ENCODE results near the gene PEAK3.

Gene PEAK3, protein sequence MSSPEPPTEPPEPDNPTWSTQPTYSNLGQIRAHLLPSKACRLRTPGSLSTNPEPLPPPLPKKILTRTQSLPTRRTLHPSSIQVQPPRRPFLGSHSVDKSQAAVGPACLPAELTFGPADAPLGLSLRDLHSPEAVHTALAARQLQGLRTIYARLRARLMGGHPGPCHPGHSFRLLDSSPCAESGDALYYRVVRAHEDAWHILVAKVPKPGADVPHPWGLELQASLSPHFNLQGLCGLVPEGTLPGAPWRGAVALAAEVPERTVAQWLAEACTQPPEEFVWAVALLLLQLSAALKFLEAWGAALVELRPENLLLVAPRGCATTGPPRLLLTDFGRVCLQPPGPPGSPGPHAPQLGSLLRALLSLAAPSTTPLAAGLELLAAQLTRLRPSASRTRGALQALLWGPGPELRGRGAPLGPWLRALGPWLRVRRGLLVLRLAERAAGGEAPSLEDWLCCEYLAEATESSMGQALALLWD

DNA sequence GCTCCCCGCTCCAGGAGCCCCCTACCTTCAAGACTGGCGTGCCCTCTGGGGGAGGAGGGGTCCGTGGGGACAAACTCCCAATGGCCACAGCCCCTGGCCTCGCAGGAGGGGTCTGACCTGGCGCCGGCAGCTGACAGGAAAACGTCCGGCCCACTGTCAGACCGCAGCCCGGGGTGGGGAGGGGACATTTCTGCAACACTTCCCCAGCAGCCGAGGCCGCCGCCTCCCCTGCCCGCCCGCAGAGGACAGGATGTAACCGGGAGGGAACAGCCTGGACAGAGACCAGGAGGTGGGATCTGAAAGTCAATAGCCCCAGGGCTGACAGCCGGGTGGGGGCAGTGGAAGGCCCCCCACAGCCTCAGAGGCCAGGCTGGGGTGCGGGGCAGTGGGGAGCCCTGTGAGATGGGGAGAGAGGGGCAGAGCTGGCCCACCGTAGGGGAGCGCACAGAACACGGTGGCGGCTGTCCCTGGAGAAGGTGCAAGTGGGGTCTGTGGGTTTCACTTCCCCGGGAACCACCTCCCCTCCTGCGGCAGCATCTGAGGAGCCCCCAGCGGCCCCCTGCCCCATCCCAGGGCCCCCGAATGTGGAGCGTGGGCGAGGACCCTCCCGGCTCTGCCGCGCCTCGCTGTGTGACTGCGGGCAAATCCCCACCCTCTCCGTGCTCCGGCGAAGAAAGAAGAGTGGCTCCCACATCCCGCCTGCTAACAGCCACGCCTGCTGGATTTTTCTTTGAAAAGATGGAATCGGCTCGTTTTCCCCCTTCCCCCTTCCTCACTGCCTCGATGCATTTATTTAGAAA lies at the start of gene PEAK3:
Gene PEAK3, minus strand, starts transcription at position 114 of the 800 bp plus-strand sequence. CDS start 1,244 bp downstream, outside the sequence.
- in situ Hi-C loops (cut with MboI; ENCODE audit: low sequenced_read_pairs): no loop called here

DNA sequence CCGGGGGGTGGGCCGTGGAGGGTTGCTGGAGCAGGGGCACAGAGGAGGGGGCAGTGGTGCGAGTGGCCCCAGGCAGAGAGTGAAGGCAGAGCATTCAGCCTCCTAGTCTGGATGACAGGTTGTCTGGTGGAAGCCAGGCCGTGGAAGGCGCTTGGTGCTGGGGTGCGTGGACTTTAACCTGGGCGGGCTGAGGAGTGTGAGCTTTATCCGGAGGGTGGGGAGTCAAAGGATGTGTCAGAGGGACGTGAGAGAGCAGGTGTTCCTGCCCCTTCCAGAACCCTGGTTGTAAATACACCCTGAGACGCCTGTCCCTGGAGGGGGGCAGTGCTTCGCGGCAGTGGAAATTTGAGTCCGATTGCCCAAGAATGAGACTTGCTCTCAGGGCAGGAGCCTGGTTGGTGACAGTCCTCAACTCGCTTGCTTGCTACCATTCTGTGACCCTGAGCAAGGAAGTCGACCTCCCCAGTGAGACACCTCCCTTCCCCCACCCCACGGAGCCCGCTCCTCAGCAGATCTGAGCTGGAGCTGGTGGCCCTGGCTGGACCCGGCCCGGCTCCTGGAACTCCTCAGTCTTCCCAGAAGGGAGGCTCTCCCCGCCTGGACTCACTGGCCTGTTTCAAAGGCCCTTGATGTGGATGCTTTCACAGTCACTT lies 48.8 kb upstream of the PEAK3 start:
- in situ Hi-C loops (cut with MboI; ENCODE audit: low sequenced_read_pairs): no loop called here

DNA sequence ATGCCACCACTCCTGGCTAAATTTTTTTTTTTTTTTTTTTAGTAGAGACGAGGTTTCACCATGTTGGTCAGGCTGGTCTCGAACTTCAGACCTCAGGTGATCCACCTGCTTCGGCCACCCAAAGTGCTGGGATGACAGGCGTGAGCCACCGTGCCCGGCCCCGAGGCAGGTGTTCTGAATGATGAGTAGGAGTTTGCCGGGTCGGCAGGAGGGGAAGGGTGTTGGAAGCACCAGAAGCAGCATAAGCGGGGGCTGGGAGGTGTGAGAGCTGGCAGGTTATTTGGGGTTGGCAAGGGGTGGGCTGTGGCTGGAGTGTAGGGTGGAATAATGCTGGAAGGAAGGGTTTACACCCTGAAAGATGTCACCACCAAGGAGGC lies 48.3 kb upstream of the PEAK3 start:
- in situ Hi-C loops (cut with MboI; ENCODE audit: low sequenced_read_pairs): no loop called here

DNA sequence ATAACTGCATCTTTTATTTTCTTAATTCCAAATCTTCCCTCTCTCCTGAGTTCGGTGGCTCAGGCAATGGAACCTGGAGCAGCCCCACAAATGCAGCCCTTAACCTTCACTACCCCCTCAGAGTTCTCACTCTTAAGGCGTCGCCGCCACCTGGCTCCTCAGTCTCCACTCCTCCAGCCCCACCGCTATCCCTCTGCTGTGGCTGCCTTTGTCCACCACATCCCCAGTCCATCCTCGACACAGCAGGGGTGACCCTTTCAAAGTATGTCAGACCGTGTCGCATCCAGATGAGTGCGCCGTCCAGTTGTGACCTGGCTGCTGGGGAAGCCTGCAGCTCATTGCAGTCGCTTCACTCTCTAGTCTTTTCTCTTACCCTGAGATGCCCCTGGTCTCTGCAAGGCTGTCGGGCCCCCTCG lies 47.5 kb upstream of the PEAK3 start:
- in situ Hi-C loops (cut with MboI; ENCODE audit: low sequenced_read_pairs): no loop called here

DNA sequence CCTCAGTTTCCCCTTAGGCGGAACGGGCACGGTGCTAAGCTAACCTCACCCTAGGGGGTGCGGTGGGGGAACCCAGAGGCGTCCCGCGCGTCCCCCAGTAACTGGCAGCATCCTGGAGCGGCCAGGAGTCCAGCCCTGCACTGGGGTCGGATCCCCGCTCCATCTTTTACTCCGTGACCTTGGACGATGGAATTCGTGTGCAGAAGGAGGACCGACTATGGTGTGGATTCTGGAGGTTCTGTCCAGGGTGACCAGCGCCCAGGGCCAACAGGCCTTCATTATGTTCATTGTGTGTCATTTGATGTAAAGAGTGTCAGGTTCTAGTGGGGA lies 47.1 kb upstream of the PEAK3 start:
- in situ Hi-C loops (cut with MboI; ENCODE audit: low sequenced_read_pairs): no loop called here

DNA sequence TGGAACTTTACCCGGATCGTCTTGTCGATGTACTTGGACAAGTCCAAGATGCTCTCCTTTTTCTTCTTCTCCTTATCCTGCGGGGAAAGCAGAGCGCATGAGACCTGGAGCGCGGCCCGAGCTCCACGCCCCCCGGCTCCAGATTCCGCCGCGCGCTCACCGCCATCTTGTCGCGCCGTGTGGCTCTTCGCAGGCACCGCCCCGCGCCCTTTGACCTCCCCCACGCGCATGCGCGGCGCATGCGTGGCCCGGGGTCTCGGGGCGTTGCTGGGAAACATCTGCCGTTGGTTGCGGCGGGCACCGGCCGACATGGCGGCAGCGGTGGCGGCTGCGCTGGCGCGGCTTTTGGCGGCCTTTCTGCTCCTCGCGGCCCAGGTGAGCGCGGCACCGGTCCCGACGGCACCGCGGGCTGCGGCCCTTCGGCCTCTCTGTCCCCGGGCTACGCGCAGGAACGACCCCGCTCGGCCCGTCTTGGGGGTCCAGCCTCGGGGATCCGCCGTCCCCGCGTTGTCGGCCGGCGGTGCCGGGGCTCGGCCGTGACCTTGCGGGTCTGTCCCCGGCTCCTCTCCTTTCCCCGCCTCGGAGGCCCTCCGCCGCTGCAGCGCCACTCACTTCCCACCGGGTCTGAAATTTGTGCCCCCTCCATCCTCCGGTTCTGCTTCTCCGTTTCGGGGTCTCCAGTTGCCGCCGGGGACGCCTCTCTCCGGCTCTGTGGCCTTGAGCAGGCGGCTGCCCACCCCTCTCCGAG lies 46.6 kb upstream of the PEAK3 start, which contains the start of the genes LSM7 and SPPL2B:
Gene LSM7, minus strand, starts transcription at position 186 of the 748 bp plus-strand sequence. Its CDS starts 20 bp downstream, at position 166.
Gene SPPL2B, plus strand, starts transcription at position 284 of the 748 bp plus-strand sequence. Its CDS starts 26 bp downstream, at position 310.
- in situ Hi-C loops (cut with MboI; ENCODE audit: low sequenced_read_pairs): no loop called here

DNA sequence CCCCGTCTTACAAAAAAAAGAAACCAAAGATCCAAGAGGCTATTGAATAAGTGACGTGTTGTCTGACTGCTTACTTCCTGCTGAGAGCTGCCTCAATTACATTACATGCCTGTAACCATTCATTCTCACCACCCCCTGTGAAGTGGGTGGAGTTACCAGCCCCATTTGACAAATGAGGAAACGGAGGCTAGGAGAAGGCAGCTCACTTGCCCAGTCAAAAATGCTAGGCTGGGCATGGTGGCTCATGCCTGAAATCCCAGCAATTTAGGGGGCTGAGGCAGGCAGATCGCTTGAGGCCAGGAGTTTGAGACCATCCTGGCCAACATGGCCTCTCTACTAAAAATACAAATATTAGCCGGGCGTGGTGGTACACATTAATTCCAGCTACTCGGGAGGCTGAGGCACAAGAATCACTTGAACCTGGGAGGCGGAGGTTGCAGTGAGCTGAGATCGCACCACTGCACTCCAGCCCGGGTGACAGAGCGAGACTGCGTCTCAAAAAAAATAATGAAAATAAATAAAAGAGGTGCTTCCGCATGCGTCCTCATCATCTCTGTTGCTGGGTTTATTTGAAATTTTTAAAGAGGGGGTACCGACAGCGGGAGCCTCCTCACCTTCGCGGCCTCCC lies 45.9 kb upstream of the PEAK3 start:
- in situ Hi-C loops (cut with MboI; ENCODE audit: low sequenced_read_pairs): no loop called here

DNA sequence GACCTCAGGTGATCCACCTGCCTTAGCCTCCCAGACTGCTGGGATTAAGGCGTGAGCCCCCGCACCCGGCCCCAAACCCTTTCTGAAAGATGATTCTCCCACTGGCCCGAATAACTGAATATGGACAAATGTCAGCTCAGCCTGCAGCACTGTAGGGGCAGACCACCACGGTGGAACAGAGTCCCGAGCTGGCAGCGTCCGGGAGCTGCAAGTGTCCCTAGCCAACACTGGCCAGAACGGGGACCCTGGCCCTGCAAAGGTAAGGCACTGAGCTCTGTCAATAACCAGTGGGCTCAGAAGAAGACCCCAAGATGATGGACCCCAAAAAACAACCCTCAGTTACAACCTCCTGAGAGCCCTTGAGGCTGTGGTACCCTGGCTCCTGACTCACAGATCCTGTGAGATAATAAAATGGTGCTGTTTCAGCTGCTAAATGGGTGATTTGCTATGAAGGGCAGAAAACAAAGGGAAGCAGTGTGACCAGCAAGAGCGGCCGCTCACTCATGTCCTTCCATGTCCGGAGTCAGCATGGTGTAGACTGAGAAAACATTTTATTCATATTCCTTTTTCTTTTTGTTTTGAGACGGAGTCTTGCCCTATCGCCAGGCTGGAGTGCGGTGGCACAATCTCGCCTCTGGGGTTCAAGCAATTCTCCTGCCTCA lies 44.9 kb upstream of the PEAK3 start:
- in situ Hi-C loops (cut with MboI; ENCODE audit: low sequenced_read_pairs): no loop called here

DNA sequence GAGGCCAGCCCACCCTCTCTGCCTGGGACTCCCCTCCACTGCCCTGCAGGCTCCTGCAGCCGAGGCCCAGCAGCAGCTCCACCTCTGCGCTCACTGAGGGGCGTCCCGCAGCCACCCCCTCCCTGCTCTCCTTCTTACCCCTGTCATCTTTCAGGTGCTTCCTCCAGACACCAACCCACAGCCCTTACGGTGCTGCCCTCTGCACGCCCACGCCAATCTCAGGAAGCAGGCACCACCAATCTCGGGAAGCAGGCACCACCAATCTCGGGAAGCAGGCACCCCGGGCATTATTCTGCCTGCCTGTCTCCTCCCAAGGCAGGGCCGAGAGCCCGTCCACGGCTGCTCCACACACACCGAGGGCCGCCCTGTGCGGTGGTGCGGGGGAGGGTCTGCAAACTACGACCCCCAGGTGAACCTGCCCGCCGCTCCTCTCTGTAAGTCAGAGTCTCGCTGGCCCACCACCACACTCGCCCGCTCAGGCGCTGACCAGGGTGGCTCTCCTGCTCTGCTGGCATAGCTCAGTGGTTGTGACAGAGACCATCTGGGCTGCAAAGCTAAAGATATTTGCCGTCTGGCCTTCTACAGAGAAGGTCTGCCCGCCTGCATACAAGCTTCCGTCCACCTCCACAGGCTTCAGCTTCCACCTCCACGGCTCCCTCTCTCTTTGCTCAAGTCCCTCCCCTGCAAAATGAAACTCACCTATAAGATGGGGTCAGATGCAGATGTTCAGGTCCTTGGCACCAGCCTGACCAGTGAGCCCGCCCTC lies 43.5 kb upstream of the PEAK3 start:
- in situ Hi-C loops (cut with MboI; ENCODE audit: low sequenced_read_pairs): no loop called here

DNA sequence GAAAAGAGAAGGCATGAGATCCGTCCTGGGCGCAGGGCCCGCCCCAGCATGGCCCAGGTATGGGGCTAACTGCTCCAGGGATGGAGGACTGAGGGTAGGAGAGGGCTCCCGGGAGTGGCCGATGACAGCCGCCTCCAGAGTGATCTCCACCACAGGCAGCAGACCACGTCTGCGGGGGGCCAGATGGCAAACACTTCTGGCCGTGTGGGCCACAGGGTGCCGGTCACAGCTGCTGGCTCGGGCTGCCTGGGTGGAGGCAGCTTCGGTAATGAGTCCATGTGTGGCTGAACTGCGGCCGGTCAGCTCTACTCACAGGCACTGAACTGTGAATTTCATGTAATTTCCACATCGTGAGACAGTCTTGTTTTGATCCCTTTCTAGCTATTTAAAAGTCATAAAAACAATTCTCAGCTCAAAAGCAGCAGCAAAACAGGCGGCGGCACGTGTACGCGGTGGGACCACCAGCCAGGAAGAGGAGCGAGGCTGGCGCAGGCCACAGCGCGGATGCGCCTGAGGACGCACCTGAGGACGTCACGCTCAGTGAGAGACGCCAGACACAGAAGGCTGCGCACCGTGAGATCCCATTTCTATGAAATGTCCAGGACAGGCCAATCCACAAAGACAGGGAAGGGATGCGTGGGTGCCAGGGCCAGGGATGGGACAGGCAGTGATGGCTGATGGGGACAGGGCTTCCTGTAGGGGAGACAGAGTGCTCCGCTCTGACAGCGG lies 42.4 kb upstream of the PEAK3 start:
- in situ Hi-C loops (cut with MboI; ENCODE audit: low sequenced_read_pairs): no loop called here

DNA sequence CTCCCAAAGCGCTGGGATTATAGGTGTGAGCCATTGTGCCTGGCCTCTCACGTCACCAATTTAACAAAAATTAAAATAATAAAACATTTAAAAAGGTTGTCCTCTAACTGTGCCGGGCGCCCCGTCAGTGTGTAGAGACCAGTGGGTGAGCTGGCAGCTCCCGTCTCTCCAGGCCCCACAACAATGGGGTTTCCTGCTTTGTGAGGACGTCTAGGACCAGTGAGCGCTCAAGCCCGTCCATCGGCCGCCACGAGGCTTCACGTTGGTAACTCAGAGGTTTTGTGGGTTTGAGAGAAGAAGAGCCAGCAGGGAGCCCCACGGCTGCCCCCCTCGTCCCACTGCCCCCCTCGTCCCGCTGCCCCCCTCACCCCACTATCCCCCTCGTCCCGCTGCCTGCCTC lies 41.7 kb upstream of the PEAK3 start:
- in situ Hi-C loops (cut with MboI; ENCODE audit: low sequenced_read_pairs): no loop called here

DNA sequence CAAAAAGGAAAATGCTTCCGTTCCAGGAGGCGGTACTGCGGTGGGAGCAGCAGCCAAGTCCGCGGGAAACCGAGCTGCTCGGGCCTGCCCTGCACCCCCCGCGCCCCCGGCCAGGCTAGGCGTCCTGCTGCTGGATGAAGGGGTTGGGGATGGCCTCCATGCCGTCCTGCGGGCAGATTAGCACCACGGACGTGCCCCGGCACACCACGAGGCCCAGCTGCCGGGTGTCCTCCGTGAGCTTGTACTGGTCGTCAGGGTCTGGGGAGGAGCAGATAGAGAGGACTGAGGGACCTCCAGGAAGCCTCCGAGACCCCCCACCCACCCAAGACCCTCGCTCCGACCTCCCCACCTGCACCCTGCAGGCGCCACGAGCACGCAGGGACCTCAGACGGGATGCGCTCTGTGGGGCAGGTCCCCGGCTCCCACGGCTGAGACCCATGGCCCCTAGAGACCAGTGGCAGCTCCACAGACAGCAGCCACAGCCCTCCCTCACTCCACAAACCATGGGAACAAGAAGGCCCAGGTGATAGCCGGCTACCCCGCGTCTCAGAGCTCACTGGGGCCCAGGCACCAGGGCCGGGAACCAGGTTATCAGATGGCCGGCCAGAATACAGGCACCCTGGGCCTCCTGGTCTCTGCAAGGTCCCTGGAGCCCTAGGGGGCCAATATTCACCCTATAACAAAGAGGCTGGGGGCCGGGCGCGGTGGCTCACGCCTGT lies 39.7 kb upstream of the PEAK3 start:
- in situ Hi-C loops (cut with MboI; ENCODE audit: low sequenced_read_pairs): no loop called here

DNA sequence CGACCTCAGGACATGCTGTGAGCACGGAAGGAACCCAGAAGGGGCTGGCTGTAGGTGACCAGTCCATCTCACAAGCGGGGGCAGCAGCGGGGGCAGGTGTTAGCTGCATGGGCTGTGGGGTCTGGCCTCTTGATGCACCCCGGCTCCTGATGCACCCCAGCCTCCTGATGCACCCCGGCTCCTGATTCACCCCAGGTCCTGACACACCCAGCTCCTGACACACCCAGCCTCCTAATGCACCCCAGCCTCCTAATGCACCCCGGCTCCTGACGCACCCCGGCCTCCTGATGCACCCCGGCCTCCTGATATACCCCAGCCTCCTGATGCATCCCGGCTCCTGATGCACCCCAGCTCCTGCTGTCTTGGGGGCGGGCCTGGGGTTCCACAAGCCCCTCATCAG lies 39.0 kb upstream of the PEAK3 start:
- in situ Hi-C loops (cut with MboI; ENCODE audit: low sequenced_read_pairs): no loop called here

DNA sequence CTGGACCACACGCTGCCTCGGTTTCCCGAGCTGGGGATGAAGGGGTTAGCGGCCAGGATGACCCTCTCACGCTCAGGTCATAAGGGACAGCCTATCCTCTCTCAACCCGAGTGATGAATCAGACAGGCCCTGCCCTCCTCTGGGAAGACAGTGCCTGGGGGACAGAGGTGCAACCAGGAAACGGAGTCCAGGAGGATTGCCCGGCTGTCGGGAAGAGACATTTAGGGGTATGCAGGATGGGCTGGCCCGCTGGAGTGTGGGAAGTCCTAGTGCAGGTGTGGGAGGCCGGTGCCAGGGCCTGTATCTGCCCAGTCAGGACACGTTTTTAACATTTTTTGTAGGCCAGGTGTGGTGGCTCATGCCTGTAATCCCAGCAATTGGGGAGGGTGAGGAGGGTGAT lies 38.1 kb upstream of the PEAK3 start:
- in situ Hi-C loops (cut with MboI; ENCODE audit: low sequenced_read_pairs): no loop called here

DNA sequence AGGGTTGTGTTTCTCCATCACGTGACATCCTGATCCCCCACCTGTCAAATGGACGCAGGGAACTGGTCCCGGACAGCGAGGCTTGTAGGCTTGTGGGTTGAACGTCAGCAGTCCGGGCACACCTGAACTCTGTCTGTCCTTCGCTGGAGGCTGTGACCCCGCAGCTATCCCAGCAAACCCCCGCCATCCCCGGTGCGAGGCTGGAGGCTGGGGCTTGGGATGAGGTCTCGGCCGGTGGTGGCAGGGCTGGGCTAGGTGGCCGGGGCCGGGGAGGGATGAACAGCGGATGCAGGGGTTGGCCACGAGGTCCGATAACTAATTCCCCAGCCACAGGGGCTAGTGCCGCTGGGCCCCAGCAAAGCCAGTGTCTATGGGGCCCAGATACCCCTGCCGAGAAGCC lies 37.6 kb upstream of the PEAK3 start:
- in situ Hi-C loops (cut with MboI; ENCODE audit: low sequenced_read_pairs): no loop called here

DNA sequence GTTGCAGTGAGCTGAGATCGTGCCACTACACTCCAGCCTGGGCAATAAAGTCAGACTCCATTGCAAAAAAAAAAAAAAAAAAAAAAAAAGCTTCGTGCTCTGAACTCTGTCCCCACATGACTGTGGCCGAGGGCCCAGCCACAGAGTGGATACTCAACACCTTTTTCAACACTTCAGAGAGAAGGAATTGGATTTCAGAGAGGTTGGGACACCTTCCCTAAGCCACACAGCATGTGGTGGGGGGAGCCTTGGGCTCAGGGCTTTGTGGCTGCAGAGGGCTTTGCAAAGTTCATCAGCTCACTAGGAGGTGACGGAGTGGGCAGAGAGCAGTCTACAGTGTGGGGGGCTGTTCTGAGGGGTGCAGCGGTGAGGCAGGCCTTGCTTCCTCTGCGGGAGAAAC lies 36.9 kb upstream of the PEAK3 start:
- in situ Hi-C loops (cut with MboI; ENCODE audit: low sequenced_read_pairs): no loop called here

DNA sequence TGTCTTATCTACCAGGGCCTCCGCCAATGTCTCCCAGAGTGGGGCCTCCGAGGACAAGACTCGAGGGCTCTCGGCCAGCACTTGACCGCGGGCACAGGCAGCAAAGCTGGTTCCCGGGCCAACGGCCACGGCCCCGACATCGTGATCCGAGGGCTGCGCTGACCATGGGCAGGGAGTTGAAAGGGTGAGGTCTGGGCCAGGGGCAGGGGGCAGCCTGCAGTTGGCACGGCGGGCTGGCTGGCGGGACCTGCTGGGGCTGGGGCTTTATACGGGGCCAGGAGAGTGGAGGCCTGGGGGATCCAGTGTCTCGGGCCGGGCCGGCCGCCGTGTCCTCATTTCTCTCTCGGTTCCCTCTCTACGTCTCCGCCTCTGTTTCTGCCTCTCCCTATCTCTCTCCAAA lies 35.8 kb upstream of the PEAK3 start:
- in situ Hi-C loops (cut with MboI; ENCODE audit: low sequenced_read_pairs): no loop called here

DNA sequence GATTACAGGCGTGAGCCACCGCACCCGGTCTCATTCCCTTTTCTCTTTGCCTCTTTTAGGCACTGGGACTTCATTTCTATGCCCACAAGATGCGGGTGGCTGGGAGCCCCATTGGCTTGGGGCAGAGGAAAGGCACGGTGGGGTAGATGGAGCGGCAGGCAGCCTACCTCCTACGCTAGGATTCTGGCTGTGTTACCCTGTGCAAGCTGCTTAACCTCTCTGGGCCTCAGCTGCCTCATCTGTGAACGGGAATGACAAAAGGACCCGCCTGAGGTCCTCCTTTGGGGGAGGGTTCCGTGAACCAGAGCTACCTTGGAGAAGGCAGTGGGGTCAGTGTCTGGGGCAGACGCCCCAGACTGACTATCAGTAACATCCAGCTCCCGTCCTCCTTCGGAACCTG lies 35.3 kb upstream of the PEAK3 start:
- in situ Hi-C loops (cut with MboI; ENCODE audit: low sequenced_read_pairs): no loop called here
